Activated CD4-positive, alpha-beta T cell treated with anti-CD3 and anti-CD28 coated beads, Interleukin-2, amount 10 ng/mL, durations not matched to agents 7 days and 5 days (primary cell): ENCODE results near the gene DDX19B. TPM values are rescaled to one million over a fixed set of nuclear protein-coding genes. Genes with fewer than 3 reads are reported as not detected.
"Not testable (repeated sequence)": the region's sequence is repeated elsewhere in the genome, so short reads cannot be mapped to it uniquely, and the experiment has no call there.

ENCODE experiments used
- CTCF ChIA-PET: fragments of 350-600 bp; sonication (Branson Sonifier 250); formaldehyde crosslinking; loops from one replicate; lab custom pipeline; 2021; ENCODE audit warnings: antibody characterized with exemption; lab: Charles Lee
- POLR2A ChIA-PET: fragments of 350-600 bp; sonication (Branson Sonifier 250); formaldehyde crosslinking; loops from one replicate; lab custom pipeline; 2021; ENCODE audit warnings: antibody characterized with exemption; lab: Charles Lee
- DNase-seq: peaks from one replicate; pipeline ENCODE4 v3.0.0-alpha.2; 2020
- H3K27ac Mint-ChIP-seq: one replicate; pipeline ENCODE4 v1.8.0; 2021; ENCODE audit warnings: mild to moderate bottlenecking, moderate library complexity, mixed read lengths
- H3K27me3 Mint-ChIP-seq: one replicate; pipeline ENCODE4 v1.8.0; 2021; ENCODE audit warnings: mixed read lengths
- H3K36me3 Mint-ChIP-seq: one replicate; pipeline ENCODE4 v1.8.0; 2021; ENCODE audit warnings: low read depth, mixed read lengths
- H3K4me1 Mint-ChIP-seq: one replicate; pipeline ENCODE4 v1.8.0; 2021; ENCODE audit warnings: mixed read lengths
- H3K4me3 Mint-ChIP-seq: one replicate; pipeline ENCODE4 v1.8.0; 2021; ENCODE audit warnings: mild to moderate bottlenecking, moderate library complexity, mixed read lengths
- H3K9me3 Mint-ChIP-seq: one replicate; pipeline ENCODE4 v1.8.0; 2021; ENCODE audit warnings: mixed read lengths
- total RNA-seq, 2 experiments: library from RNA; stranded (reverse); gene quantifications; one replicate each; pipeline ENCODE4 v1.2.3, GENCODE V29; 2021

The DDX19B gene
- total RNA-seq, 2 experiments from 2014 or later = 29.0 to 29.9 TPM

DNA sequence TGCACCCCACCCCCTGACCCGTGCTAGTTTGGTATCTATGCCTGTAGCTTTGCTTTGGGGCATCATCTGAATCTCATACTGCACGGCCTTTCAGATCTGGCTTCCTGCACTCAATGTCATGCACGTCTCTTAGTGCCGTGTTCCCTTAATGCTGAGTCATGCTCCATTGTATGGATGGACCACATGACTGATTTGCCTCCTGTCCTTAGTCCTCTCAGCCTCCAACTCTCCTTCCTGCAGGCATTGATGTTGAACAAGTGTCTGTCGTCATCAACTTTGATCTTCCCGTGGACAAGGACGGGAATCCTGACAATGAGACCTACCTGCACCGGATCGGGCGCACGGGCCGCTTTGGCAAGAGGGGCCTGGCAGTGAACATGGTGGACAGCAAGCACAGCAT is 33.7 kb downstream of the DDX19B start:
- POLR2A ChIA-PET, H3K27me3 Mint-ChIP-seq, DNase-seq, H3K4me1 Mint-ChIP-seq, H3K9me3 Mint-ChIP-seq, H3K27ac Mint-ChIP-seq, H3K4me3 Mint-ChIP-seq: not testable (repeated sequence)
- CTCF ChIA-PET = interaction anchor here (0.9 kb wide), 1 partner anchor 23 kb away, joined by 3 read pairs; no protein-coding TSS in a partner anchor
- peaks cover 18% of the 10 kb centered on the region for H3K36me3 Mint-ChIP-seq

DNA sequence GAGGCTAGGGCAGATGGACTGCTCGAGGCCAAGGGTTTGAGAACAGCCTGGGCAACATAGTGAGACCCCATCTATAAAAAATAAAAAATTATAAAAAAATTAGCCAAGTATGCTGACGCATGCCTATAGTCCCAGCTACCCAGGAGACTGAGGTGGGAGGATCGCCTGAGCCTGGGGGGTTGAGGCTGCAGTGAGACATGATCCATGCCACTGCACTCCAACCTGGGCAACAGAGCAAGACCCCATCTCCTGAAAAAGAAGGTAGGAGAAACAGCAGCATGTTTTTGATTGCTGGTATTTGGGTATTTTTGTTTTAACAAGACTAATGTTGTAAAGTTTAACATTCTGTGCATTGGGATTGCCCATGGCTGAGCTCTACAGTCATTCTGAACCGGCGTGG is 38.8 kb downstream of the DDX19B start:
- POLR2A ChIA-PET = no interaction called here
- no peak overlapping the region for H3K27ac Mint-ChIP-seq
- DNase-seq = no peak

GRCh38 chr16:70341600-70341999 is 42.6 kb downstream of the DDX19B start:
- ChIA-PET POLR2A (no interaction called here), CTCF (no interaction called here)
- Mint-ChIP-seq H3K27me3 (no peaks in the 10 kb centered on the region), H3K4me3 (no peak overlapping the region), H3K36me3 (no peaks in the 10 kb centered on the region), H3K9me3 (no peaks in the 10 kb centered on the region), H3K27ac (no peak overlapping the region), H3K4me1 (peaks cover 11% of the 10 kb centered on the region)
- DNase-seq = no peak

More for the DNA sequence above, 38.8 kb downstream of the DDX19B start:
- no peak overlapping the region for H3K4me3 Mint-ChIP-seq
- H3K4me1 Mint-ChIP-seq = no peaks in the 10 kb centered on the region
- CTCF ChIA-PET = interaction anchor here (1.0 to 1.2 kb wide), 2 partner anchors 9 to 13 kb away, joined by 3 to 4 read pairs; partner anchors contain the start of gene DDX19A
- H3K36me3 Mint-ChIP-seq = peaks cover 12% of the 10 kb centered on the region
- H3K27me3 Mint-ChIP-seq = no peaks in the 10 kb centered on the region
- no peaks in the 10 kb centered on the region for H3K9me3 Mint-ChIP-seq

GRCh38 chr16:70342016-70342415 is 43.0 kb downstream of the DDX19B start:
- POLR2A ChIA-PET = no interaction called here
- Mint-ChIP-seq H3K4me1 (peaks cover 11% of the 10 kb centered on the region), H3K9me3 (no peaks in the 10 kb centered on the region), H3K27me3 (no peaks in the 10 kb centered on the region), H3K36me3 (no peaks in the 10 kb centered on the region), H3K4me3 (no peak overlapping the region), H3K27ac (no peak overlapping the region)
- DNase-seq = no peak
- CTCF ChIA-PET = interaction anchor here (0.5 kb wide), 1 partner anchor 23 kb away, joined by 3 read pairs; no protein-coding TSS in a partner anchor

DNA sequence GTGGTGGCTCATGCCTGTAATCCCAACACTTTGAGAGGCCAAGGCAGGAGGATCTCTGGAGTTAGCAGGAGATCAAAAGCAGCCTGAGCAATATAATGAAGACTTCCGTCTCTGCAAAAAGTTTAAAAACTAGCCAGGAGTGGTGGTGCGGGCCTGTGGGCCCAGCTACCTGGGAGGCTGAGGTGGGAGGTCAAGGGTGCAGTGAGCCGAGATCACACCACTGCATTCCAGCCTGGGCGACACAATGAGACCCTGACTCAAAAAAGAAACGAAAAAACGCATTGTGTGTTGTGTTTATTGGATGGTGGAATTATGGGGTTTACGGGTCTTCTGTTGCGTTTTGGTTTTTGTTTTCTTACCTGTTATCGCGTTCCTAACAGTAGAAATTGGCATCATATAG is 46.9 kb downstream of the DDX19B start:
- H3K27me3 Mint-ChIP-seq = no peaks in the 10 kb centered on the region
- no peaks in the 10 kb centered on the region for H3K9me3 Mint-ChIP-seq
- peak overlapping the region; percentile 95 for H3K27ac Mint-ChIP-seq
- CTCF ChIA-PET = interaction anchor here (0.5 to 1.7 kb wide), 8 partner anchors 8 to 58 kb away, joined by 3 to 5 read pairs (median 4); no protein-coding TSS in a partner anchor
- DNase-seq = no peak
- H3K4me1 Mint-ChIP-seq = peaks cover 31% of the 10 kb centered on the region
- H3K4me3 Mint-ChIP-seq = peak overlapping the region; percentile 94
- H3K36me3 Mint-ChIP-seq = peaks cover 7% of the 10 kb centered on the region
- POLR2A ChIA-PET = interaction anchor here (0.6 to 1.7 kb wide), 3 partner anchors 13 to 57 kb away, joined by 3 to 6 read pairs (median 3); partner anchors contain the start of gene AARS1

- H3K4me3 Mint-ChIP-seq = no peak overlapping the region
- CTCF ChIA-PET = interaction anchor here (0.6 to 1.5 kb wide), 2 partner anchors 60 to 609 kb away, joined by 3 read pairs; partner anchors contain the start of gene AARS1
- H3K27ac Mint-ChIP-seq = peak overlapping the region; percentile 17
- peaks cover 14% of the 10 kb centered on the region for H3K36me3 Mint-ChIP-seq
- no peak for DNase-seq
- H3K4me1 Mint-ChIP-seq = peaks cover 33% of the 10 kb centered on the region
- no peaks in the 10 kb centered on the region for H3K27me3 Mint-ChIP-seq
- no peaks in the 10 kb centered on the region for H3K9me3 Mint-ChIP-seq
- POLR2A ChIA-PET = no interaction called here
Observed at GRCh38 chr16:70348991-70349390, 50.0 kb downstream of the DDX19B start.

GRCh38 chr16:70349783-70350182 is 50.8 kb downstream of the DDX19B start:
- peaks cover 17% of the 10 kb centered on the region for H3K36me3 Mint-ChIP-seq

GRCh38 chr16:70359552-70359951 is 60.6 kb downstream of the DDX19B start:
- no peaks in the 10 kb centered on the region for H3K4me1 Mint-ChIP-seq
- POLR2A ChIA-PET = no interaction called here
- CTCF ChIA-PET = interaction anchor here (0.6 to 1.7 kb wide), 6 partner anchors 13 to 635 kb away, joined by 3 to 5 read pairs (median 4); partner anchors contain the start of gene DDX19A
- no peak overlapping the region for H3K4me3 Mint-ChIP-seq
- H3K9me3 Mint-ChIP-seq = no peaks in the 10 kb centered on the region
- H3K27me3 Mint-ChIP-seq = no peaks in the 10 kb centered on the region
- DNase-seq = no peak
- H3K27ac Mint-ChIP-seq = no peak overlapping the region
- peaks cover 33% of the 10 kb centered on the region for H3K36me3 Mint-ChIP-seq

More at GRCh38 chr16:70349783-70350182, 50.8 kb downstream of the DDX19B start:
- Mint-ChIP-seq H3K27me3 (no peaks in the 10 kb centered on the region), H3K4me3 (no peak overlapping the region), H3K4me1 (peaks cover 31% of the 10 kb centered on the region), H3K9me3 (no peaks in the 10 kb centered on the region), H3K27ac (peak overlapping the region; percentile 46)
- DNase-seq = no peak
- CTCF ChIA-PET = interaction anchor here (1.1 to 1.5 kb wide), 2 partner anchors 24 to 61 kb away, joined by 3 read pairs; partner anchors contain the start of gene AARS1
- POLR2A ChIA-PET = no interaction called here

DNA sequence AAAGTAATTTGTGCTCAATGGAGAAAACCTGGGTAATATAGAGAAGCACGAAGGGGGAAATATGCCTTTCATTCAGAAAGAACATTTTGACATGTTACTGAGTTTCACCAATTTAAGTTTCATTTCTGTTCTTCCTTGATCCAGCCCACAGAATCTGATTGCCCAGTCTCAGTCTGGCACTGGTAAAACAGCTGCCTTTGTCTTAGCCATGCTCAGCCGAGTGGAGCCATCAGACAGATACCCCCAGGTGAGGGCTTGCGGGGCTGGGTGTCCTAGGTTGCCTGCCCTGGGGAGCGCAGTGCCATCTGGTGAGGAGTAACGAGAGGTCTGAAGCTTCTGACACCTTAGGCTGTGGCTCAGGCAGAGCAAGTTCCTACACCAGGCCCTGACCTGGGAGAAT is 65.4 kb downstream of the DDX19B start:
- H3K4me3 Mint-ChIP-seq = no peak overlapping the region
- no peak for DNase-seq
- H3K27me3 Mint-ChIP-seq = no peaks in the 10 kb centered on the region
- H3K36me3 Mint-ChIP-seq = peaks cover 32% of the 10 kb centered on the region
- CTCF ChIA-PET = interaction anchor here (1.0 to 1.5 kb wide), 3 partner anchors 8 to 76 kb away, joined by 3 to 4 read pairs (median 3); no protein-coding TSS in a partner anchor
- no peak overlapping the region for H3K27ac Mint-ChIP-seq
- POLR2A ChIA-PET = no interaction called here
- no peaks in the 10 kb centered on the region for H3K9me3 Mint-ChIP-seq
- H3K4me1 Mint-ChIP-seq = no peaks in the 10 kb centered on the region

DNA sequence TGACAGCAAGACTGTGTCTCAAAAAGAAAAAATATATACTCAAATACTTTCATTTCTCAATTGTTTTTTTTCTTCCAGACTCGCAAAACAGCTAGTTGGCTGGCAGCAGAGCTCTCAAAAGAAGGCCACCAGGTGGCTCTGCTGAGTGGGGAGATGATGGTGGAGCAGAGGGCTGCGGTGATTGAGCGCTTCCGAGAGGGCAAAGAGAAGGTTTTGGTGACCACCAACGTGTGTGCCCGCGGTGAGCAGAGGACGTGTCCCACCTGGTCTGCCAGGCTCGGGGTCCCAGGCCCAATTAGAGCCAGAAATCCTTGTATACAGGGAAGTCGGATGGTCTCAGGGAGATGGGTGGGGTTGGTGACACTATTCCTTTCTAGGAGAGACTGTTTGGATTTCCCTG is 71.2 kb downstream of the DDX19B start:
- not testable (repeated sequence) for H3K4me3 Mint-ChIP-seq, H3K27ac Mint-ChIP-seq, H3K9me3 Mint-ChIP-seq, H3K27me3 Mint-ChIP-seq, H3K4me1 Mint-ChIP-seq
- H3K36me3 Mint-ChIP-seq = peaks cover 44% of the 10 kb centered on the region
- POLR2A ChIA-PET = interaction anchor here (0.6 kb wide), 2 partner anchors 39 to 284 kb away, joined by 3 to 4 read pairs; no protein-coding TSS in a partner anchor
- DNase-seq = peak; percentile 55
- CTCF ChIA-PET = interaction anchor here (0.7 to 1.8 kb wide), 8 partner anchors 10 to 245 kb away, joined by 3 to 12 read pairs (median 3); partner anchors contain the start of gene DDX19A

DNA sequence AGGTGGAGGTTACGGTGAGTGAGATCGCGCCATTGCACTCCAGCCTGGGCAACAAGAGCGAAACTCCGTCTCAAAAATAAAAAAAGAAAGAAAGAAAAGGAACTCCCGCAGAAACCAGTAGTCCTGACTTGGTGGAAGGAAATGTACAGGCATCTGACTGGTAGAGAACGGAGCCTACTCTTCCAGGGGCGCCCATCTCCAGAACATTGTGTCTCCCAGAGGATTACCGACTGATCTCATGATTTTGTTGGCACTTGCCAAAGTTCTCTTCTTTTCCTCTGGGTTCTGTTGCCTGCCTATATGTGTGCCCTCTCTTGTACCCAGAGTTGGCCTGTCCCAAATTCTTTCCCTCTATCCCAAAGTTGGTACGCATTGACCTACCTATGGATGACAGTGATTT is 71.9 kb downstream of the DDX19B start:
- H3K27ac Mint-ChIP-seq = no peak overlapping the region
- H3K4me1 Mint-ChIP-seq = peaks cover 6% of the 10 kb centered on the region
- no peak overlapping the region for H3K4me3 Mint-ChIP-seq
- H3K36me3 Mint-ChIP-seq = peaks cover 47% of the 10 kb centered on the region
- no peaks in the 10 kb centered on the region for H3K27me3 Mint-ChIP-seq
- CTCF ChIA-PET = interaction anchor here (0.6 to 1.6 kb wide), 3 partner anchors 19 to 126 kb away, joined by 3 read pairs; no protein-coding TSS in a partner anchor
- POLR2A ChIA-PET = no interaction called here
- DNase-seq = no peak
- H3K9me3 Mint-ChIP-seq = no peaks in the 10 kb centered on the region

DNA sequence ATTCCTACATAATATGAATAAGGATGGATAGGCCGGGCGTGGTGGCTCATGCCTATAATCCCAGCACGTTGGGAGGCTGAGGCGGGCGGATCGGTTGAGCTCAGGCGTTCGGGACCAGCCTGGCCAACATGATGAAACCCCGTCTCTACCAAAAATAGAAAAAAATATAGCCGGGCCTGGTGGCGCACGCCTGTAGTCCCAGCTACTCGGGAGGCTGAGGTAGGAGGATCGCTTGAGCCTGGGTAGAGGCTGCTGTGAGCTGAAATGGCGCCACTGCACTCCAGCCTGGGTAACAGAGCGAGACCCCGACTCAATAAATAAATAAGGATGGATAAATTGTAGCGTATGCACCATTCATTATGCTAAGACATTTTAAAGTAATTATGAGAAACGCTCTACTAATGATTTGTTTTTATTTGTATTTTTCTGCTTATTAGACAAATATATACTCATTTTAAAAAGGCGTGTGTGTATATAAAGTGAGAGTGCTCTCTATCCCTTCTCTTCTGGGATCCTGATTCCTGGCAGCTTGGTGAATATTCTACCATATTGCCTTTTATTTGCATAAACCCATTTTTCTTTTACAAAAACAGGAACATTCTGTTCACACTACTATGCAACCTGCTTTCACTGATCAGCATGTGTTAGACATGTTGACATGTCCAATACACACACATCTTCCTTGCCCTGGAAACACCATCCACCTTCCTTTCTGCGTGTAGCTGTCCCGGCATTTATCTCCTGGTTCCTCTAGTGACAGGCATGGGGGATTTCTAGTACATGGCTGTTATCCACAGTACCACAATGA is 74.1 kb downstream of the DDX19B start:
- H3K27me3 Mint-ChIP-seq = no peaks in the 10 kb centered on the region
- H3K36me3 Mint-ChIP-seq = peaks cover 48% of the 10 kb centered on the region
- no peaks in the 10 kb centered on the region for H3K9me3 Mint-ChIP-seq
- H3K4me3 Mint-ChIP-seq = no peak overlapping the region
- peaks cover 12% of the 10 kb centered on the region for H3K4me1 Mint-ChIP-seq
- POLR2A ChIA-PET = no interaction called here
- DNase-seq = no peak
- CTCF ChIA-PET = interaction anchor here (0.6 to 1.9 kb wide), 5 partner anchors 8 to 546 kb away, joined by 3 to 7 read pairs (median 3); partner anchors contain the start of gene DDX19A
- no peak overlapping the region for H3K27ac Mint-ChIP-seq
